MM.1S (cell line): ENCODE results near the gene SOBP.

Experiments used
- DNase-seq: peaks from one replicate; pipeline ENCODE4 v3.0.0-alpha.2; 2015
- H2AFZ ChIP-seq: fragments of 300-600 bp; sonication (generic); 2 replicates; pipeline ENCODE4 v1.6.0; 2016; ENCODE audit warnings: antibody characterized with exemption, low read length
- H3F3A ChIP-seq: fragments of 300-600 bp; sonication (generic); 2 replicates; pipeline ENCODE4 v1.6.1; 2016; ENCODE audit warnings: mild to moderate bottlenecking, antibody characterized with exemption, low read length, moderate library complexity, mixed read lengths; ENCODE audit not compliant: insufficient read depth
- H3K27ac ChIP-seq: fragments of 300-600 bp; sonication (generic); 2 replicates; pipeline ENCODE4 v1.5.1; 2016; ENCODE audit warnings: mild to moderate bottlenecking, low read length
- H3K27me3 ChIP-seq: fragments of 300-600 bp; sonication (generic); replicated peaks from 2 replicates; pipeline ENCODE4 v1.6.0; 2016; ENCODE audit warnings: low read length; ENCODE audit not compliant: insufficient read depth
- H3K36me3 ChIP-seq: fragments of 300-600 bp; sonication (generic); replicated peaks from 2 replicates; pipeline ENCODE4 v1.6.1; 2016; ENCODE audit warnings: mild to moderate bottlenecking, low read length, mixed read lengths; ENCODE audit not compliant: insufficient read depth
- H3K4me1 ChIP-seq: fragments of 300-600 bp; sonication (generic); 2 replicates; pipeline ENCODE4 v1.6.1; 2016; ENCODE audit warnings: low read length, mixed read lengths
- H3K4me2 ChIP-seq: fragments of 300-600 bp; sonication (generic); 2 replicates; pipeline ENCODE4 v1.6.0; 2016; ENCODE audit warnings: low read depth, low read length
- H3K4me3 ChIP-seq: fragments of 300-600 bp; sonication (generic); 2 replicates; pipeline ENCODE4 v1.5.1; 2016; ENCODE audit warnings: low read length, mixed read lengths
- H3K79me2 ChIP-seq: fragments of 300-600 bp; sonication (generic); 2 replicates; pipeline ENCODE4 v1.6.1; 2016; ENCODE audit warnings: mixed run types, low read length, mixed read lengths
- H3K9ac ChIP-seq: fragments of 300-600 bp; sonication (generic); 2 replicates; pipeline ENCODE4 v1.6.1; 2016; ENCODE audit warnings: low read length, mixed read lengths
- H3K9me2 ChIP-seq: fragments of 300-600 bp; sonication (generic); replicated peaks from 2 replicates; pipeline ENCODE4 v1.6.1; 2016; ENCODE audit warnings: mild to moderate bottlenecking, low read length, mixed read lengths; ENCODE audit not compliant: insufficient read depth
- H3K9me3 ChIP-seq: fragments of 300-600 bp; sonication (generic); replicated peaks from 2 replicates; pipeline ENCODE4 v1.6.1; 2016; ENCODE audit warnings: mild to moderate bottlenecking, low read length, mixed read lengths; ENCODE audit not compliant: insufficient read depth
- H4K20me1 ChIP-seq: fragments of 300-600 bp; sonication (generic); 2 replicates; pipeline ENCODE4 v1.6.1; 2016; ENCODE audit warnings: mild to moderate bottlenecking, low read length, moderate library complexity, mixed read lengths; ENCODE audit not compliant: insufficient read depth
- CTCF ChIP-seq: fragments of 300-600 bp; sonication (generic); IDR thresholded peaks from 2 replicates; pipeline ENCODE4 v1.5.1; 2016; ENCODE audit warnings: antibody characterized with exemption, low read length, mixed read lengths
- EZH2 ChIP-seq: fragments of 300-600 bp; sonication (generic); optimal IDR thresholded peaks from 2 replicates; pipeline ENCODE3; 2017; ENCODE audit warnings: low read depth, mild to moderate bottlenecking, antibody characterized with exemption, low read length, mixed read lengths
- EZH2phosphoT487 ChIP-seq: fragments of 300-600 bp; sonication (generic); IDR thresholded peaks from 2 replicates; pipeline ENCODE4 v1.6.1; 2018; ENCODE audit warnings: antibody characterized with exemption, low read length

The SOBP gene

GRCh38 chr6:107655245-107655644 lies 165.3 kb downstream of the SOBP start:
- H3K9me3 ChIP-seq: no peaks in the 10 kb centered on the region
- DNase-seq: no peak
- H3K36me3 ChIP-seq: no peaks in the 10 kb centered on the region
- no peak overlapping the region for H3K4me2 ChIP-seq
- H3K9ac ChIP-seq: no peak overlapping the region
- no peak overlapping the region for H3K4me3 ChIP-seq
- no peaks in the 10 kb centered on the region for H3K79me2 ChIP-seq
- H3K27ac ChIP-seq: no peak overlapping the region
- H3K9me2 ChIP-seq: no peaks in the 10 kb centered on the region
- no peak overlapping the region for H2AFZ ChIP-seq
- peaks cover 15% of the 10 kb centered on the region for H3F3A ChIP-seq
- TF ChIP-seq CTCF: peak; percentile 36
- no peak for TF ChIP-seq EZH2
- no peak for TF ChIP-seq EZH2phosphoT487
- H3K27me3 ChIP-seq: no peaks in the 10 kb centered on the region
- H4K20me1 ChIP-seq: no peaks in the 10 kb centered on the region
- peaks cover 37% of the 10 kb centered on the region for H3K4me1 ChIP-seq

GRCh38 chr6:107655864-107656263 lies 165.9 kb downstream of the SOBP start:
- no peaks in the 10 kb centered on the region for H3K36me3 ChIP-seq
- H2AFZ ChIP-seq: no peak overlapping the region
- no peaks in the 10 kb centered on the region for H3K27me3 ChIP-seq
- no peak overlapping the region for H3K4me2 ChIP-seq
- no peak overlapping the region for H3K9ac ChIP-seq
- peaks cover 37% of the 10 kb centered on the region for H3K4me1 ChIP-seq
- H3F3A ChIP-seq: peaks cover 15% of the 10 kb centered on the region
- no peaks in the 10 kb centered on the region for H3K9me2 ChIP-seq
- no peaks in the 10 kb centered on the region for H3K79me2 ChIP-seq
- no peaks in the 10 kb centered on the region for H3K9me3 ChIP-seq
- no peaks in the 10 kb centered on the region for H4K20me1 ChIP-seq
- no peak overlapping the region for H3K27ac ChIP-seq
- no peak for DNase-seq
- H3K4me3 ChIP-seq: no peak overlapping the region
- TF ChIP-seq EZH2 (no peak), CTCF (no peak), EZH2phosphoT487 (no peak)

GRCh38 chr6:107656401-107656800 lies 166.5 kb downstream of the SOBP start:
- Histone ChIP-seq H3K4me2 (peak overlapping the region; percentile 31), H4K20me1 (no peaks in the 10 kb centered on the region), H2AFZ (no peak overlapping the region), H3K4me3 (no peak overlapping the region), H3K36me3 (no peaks in the 10 kb centered on the region), H3K9me2 (no peaks in the 10 kb centered on the region), H3K27ac (no peak overlapping the region), H3K4me1 (peaks cover 37% of the 10 kb centered on the region), H3K9me3 (no peaks in the 10 kb centered on the region), H3K9ac (no peak overlapping the region), H3K79me2 (no peaks in the 10 kb centered on the region), H3F3A (peaks cover 15% of the 10 kb centered on the region), H3K27me3 (no peaks in the 10 kb centered on the region)
- TF ChIP-seq EZH2phosphoT487 (no peak), EZH2 (no peak), CTCF (no peak)
- DNase-seq: no peak
